GM19324 (cell line): ENCODE results near the gene PET100.

Experiments
- ATAC-seq: cut with Tn5 transposase; IDR thresholded peaks from one replicate; pipeline ENCODE4 v1.9.1; 2021; ENCODE audit warnings: mild to moderate bottlenecking, moderate library complexity; ENCODE audit not compliant: unreplicated experiment, low FRiP score

PET100 gene

GRCh38 chr19:7646426-7646700 is 16.8 kb downstream of the PET100 start:
- no peak for ATAC-seq

GRCh38 chr19:7647156-7647555 is 17.6 kb downstream of the PET100 start:
- ATAC-seq: no peak

- no peak for ATAC-seq
These were observed 18.8 kb downstream of the PET100 start for GRCh38 chr19:7648265-7649014.

- no peak for ATAC-seq
These were observed 20.6 kb downstream of the PET100 start for GRCh38 chr19:7650148-7650547.

- ATAC-seq: peak; percentile 56
These were observed 22.6 kb downstream of the PET100 start for GRCh38 chr19:7652061-7652641.

DNA sequence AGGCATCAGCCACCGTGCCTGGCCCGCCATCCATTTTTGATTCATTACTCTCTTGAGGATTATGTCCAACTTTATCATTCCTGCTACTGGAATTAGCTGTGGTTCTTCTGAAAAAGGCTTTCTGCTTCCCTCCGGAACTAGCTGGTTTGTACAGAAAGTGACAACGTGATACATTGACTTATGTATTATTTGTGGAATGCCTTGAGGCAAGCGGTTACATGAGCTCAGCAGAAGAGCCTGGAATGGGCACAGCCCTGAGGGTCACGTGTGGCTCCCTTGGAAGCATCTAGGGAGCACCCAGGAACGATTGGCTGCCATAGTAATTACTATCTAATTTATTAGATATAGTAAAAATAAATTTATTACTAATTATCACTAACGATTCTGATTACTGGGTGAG is 24.8 kb downstream of the PET100 start:
- ATAC-seq: no peak

- no peak for ATAC-seq
These were observed 26.0 kb downstream of the PET100 start for GRCh38 chr19:7655581-7655980.

DNA sequence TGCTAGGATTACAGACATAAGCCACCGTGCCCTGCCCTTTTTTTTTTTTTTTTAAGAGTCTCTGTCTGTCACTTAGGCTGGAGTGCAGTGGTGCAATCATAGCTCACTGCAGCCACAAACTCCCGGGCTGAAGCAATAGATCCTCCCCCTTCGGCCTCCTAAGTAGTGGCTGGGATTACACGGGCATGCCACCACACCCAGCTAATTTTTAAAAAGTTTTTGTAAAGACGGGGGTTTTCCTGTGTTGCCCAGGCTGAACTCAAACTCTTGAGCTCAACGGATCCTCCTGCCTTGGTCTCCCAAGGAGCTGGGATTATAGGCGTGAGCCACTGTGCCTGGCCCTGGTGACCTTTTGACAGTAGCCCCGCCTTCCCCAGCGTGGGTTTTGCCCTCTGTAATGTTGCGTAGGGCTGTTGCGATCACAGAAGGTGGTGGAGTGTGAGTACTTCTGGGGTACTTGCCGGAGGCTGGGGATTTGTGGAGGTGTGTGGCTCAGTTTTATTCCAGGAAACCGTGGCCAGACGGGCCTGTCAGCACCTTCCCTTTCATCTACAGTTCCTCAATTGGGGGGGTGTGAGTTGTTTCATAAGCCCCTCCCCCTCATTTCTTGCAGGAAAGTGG is 27.6 kb downstream of the PET100 start:
- no peak for ATAC-seq

DNA sequence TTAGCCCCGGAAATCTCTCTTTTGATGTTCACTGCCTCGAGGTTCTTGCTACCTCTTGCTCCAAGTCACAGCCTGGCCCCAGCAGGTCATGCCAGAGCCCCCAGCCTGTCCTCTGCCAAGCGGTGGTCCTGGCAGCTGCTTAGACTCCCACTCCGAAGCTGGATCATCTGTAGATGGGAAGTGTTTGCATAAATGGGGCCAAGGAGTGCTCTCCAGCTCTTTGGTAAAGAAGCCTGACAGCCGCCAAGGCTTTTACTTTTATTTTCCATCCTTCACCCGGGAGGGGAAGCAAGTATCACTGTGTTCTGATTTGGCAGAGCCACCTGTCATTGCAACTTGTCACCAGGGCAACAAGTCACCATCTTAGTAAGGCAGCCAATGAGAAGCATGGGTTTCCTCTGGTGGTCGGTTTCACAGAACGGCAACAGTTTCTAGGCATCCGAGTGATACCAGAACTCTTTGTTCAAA is 28.7 kb downstream of the PET100 start:
- ATAC-seq: no peak

DNA sequence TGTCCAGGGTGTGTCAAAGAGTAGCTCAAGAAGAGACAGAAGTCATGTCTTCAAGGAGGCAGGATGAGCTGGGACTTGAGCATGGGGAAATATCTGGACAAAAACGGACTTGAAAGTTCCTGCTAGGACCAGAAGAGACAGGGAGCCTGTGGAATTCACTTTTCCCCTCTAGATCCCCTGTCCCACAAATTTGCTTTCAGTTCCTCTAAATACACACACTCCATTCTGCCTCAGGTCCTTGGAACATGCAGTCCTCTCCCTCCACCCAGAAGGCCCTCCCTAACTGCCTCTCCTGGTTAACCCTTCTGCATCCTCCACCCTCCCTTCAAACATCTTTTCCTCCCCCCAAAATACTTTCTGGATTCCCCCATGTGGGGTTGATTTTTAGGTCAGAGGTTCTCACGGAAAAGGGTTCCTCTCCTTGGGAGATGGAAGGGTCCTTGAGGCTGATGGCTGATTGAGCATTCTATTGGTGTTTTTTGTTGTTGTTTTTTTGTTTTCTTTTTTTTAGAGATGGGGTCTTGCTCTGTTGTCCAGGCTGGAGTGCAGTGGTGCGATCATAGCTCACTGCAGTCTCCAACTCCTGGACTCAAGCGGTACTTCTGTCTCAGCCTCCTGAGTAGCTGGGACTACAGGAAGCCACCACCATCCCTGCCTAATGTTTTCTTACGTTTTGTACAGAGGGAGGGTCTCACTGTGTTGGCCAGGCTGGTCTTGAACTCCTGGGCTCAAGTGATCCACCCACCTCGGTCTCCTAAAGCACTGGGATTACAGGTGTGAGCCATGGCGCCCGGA is 32.3 kb downstream of the PET100 start:
- no peak for ATAC-seq

GRCh38 chr19:7662657-7663056 is 33.1 kb downstream of the PET100 start:
- no peak for ATAC-seq

DNA sequence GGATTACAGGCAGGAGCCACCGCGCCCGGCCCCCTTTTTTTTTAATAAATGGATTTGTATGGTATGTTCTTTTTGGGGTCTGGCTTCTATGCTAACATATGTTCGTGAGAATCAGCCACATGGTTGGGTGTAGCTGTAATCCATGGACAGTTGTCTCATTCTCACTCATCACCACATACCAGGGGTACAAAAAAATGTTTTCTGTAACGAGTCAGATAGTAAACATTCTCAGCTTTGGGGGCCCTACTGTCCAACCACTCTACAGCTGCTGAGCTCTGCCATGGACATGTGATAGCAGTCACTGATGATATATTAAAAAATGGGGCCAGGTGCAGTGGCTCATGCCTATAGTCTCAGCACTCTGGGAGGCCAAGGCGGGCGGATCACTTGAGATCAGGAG is 34.1 kb downstream of the PET100 start:
- ATAC-seq: no peak

- no peak for ATAC-seq
These were observed 35.5 kb downstream of the PET100 start for GRCh38 chr19:7665076-7665475.

- ATAC-seq: no peak
These were observed 39.2 kb downstream of the PET100 start, which contains the start of gene RETN for GRCh38 chr19:7668842-7669241. TSS of gene RETN (plus strand) at chr19:7669049. CDS start at chr19:7669327, 278 bp downstream.

GRCh38 chr19:7669641-7670040 is 40.0 kb downstream of the PET100 start:
- ATAC-seq: no peak

DNA sequence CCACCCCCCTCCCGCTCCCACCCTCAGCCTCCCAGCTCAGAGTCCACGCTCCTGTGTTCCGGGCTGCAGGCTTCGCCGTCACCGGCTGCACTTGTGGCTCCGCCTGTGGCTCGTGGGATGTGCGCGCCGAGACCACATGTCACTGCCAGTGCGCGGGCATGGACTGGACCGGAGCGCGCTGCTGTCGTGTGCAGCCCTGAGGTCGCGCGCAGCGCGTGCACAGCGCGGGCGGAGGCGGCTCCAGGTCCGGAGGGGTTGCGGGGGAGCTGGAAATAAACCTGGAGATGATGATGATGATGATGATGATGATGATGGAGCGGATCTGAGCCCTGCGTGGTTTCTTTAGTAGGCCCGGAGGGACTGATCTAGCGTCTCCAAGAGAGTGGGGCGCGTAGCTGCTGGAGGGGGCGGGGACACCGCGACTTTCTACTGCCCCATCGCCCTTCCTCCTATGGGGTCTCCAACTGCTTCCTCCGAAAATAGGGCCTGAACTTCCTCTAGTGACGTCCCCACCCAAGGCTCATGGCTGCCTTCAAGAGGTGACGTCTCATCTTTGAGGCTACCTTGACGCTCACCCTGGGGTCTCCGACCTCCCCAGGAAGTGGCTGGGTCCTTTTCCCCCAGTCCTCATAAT is 40.7 kb downstream of the PET100 start:
- ATAC-seq: no peak

GRCh38 chr19:7670790-7671189 is 41.2 kb downstream of the PET100 start:
- no peak for ATAC-seq

DNA sequence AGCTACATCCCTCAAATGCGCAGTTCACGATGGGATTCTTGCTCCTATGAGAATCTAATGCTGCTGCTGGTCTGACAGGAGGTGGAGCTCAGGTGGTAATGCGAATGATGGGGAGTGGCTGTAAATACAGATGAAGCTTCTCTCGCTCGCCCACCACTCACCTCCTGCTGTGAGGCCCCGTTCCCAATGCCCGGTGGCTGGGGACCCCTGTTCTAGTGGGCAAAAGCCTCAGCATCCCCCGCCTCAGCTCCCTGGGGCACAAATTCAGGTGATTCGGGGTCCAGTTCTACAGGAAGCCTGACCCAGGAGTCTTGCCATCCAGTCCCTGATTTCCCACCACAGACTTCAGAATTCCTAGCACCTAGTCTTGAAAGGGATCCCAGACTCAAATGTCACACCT is 42.9 kb downstream of the PET100 start:
- ATAC-seq: no peak

- no peak for ATAC-seq
These were observed 44.7 kb downstream of the PET100 start for GRCh38 chr19:7674010-7675005.
